Adrenal gland (tissue), 5 donors: ENCODE data around the gene NQO2.

Source experiments
- CTCF ChIP-seq, 6 experiments: fragments of 450-650 bp in 4 of 6; fragments of 200-600 bp in 2 of 6; sonication (generic) in 1 of 6; IDR thresholded peaks; 1 replicate in 5 of 6; 2 replicates in 1 of 6; pipeline versions ENCODE4 v1.5.1 to v1.8.0; 2016 to 2021; ENCODE audit warnings: antibody characterized with exemption in 6 of 6, mild to moderate bottlenecking in 2 of 6, moderate library complexity in 1 of 6
- POLR2A ChIP-seq, 2 donors: fragments of 450-650 bp; IDR thresholded peaks; one replicate each; pipeline ENCODE4 v1.6.1; 2017; ENCODE audit warnings: antibody characterized with exemption in 2 of 2, mild to moderate bottlenecking in 2 of 2, moderate library complexity in 1 of 2
- donor health status: DM: no; HTN: no; CAD: no.

DNA sequence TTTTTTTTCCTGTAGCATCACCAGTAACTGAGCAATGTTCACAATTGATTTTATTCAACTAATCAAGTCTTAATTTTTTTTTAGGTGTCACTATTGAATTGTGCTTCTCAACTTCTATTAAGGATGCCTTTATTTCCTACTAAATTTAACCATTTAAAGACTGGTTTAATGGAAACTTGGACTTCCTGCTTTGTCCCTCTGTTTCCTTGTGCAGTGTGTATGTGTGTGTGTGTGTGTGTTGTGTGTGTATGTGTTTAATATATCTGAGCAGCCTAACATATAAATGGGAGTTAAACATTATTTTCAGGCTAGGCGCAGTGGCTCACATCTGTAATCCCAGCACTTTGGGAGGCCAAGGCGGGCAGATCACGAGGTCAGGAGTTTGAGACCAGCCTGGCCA, 30.1 kb upstream of the NQO2 start:
- TF ChIP-seq CTCF (IDR thresholded peaks at IDR 0.05) (no peak), POLR2A (IDR thresholded peaks at IDR 0.05) (no peak)
